Measurements from ENCODE around the gene PLXNA4.

Gene PLXNA4

GRCh38 chr7:132607656-132608055, 31.4 kb upstream of the PLXNA4 start:
- H3K36me3 ChIP-seq (ENCODE audit: insufficient read depth, low read length) = no peaks in the 10 kb centered on the region
- no peaks in the 10 kb centered on the region for H3K9me2 ChIP-seq (ENCODE audit: low read depth, low read length)
- no peak overlapping the region for H3K4me3 ChIP-seq (ENCODE audit: low read depth, low read length, poor library complexity, severe bottlenecking)
- no peak overlapping the region for H3K9ac ChIP-seq (ENCODE audit: low read length)
- no peaks in the 10 kb centered on the region for H3F3A ChIP-seq (ENCODE audit: insufficient read depth, low read length)
- H4K20me1 ChIP-seq (ENCODE audit: insufficient read depth, low read length) = no peaks in the 10 kb centered on the region
- H2AFZ ChIP-seq (ENCODE audit: low read length) = no peak overlapping the region
- H3K9me3 ChIP-seq (ENCODE audit: low read length) = no peaks in the 10 kb centered on the region
- no peaks in the 10 kb centered on the region for H3K4me1 ChIP-seq (ENCODE audit: insufficient read depth, low read length, severe bottlenecking)
- H3K4me2 ChIP-seq (ENCODE audit: low read length) = no peak overlapping the region
- no peaks in the 10 kb centered on the region for H3K79me2 ChIP-seq (ENCODE audit: insufficient read depth, low read length)
- H3K27ac ChIP-seq (ENCODE audit: low read depth, low read length, poor library complexity, severe bottlenecking) = no peak overlapping the region
- TF ChIP-seq EZH2 (IDR thresholded peaks at IDR 0.05; ENCODE audit: borderline replicate concordance, low read length) = no peak
- TF ChIP-seq, protein P1, sequence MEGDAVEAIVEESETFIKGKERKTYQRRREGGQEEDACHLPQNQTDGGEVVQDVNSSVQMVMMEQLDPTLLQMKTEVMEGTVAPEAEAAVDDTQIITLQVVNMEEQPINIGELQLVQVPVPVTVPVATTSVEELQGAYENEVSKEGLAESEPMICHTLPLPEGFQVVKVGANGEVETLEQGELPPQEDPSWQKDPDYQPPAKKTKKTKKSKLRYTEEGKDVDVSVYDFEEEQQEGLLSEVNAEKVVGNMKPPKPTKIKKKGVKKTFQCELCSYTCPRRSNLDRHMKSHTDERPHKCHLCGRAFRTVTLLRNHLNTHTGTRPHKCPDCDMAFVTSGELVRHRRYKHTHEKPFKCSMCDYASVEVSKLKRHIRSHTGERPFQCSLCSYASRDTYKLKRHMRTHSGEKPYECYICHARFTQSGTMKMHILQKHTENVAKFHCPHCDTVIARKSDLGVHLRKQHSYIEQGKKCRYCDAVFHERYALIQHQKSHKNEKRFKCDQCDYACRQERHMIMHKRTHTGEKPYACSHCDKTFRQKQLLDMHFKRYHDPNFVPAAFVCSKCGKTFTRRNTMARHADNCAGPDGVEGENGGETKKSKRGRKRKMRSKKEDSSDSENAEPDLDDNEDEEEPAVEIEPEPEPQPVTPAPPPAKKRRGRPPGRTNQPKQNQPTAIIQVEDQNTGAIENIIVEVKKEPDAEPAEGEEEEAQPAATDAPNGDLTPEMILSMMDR (IDR thresholded peaks at IDR 0.05; ENCODE audit: low read length) = no peak
- H3K27me3 ChIP-seq (ENCODE audit: insufficient read depth, low read length) = no peaks in the 10 kb centered on the region

GRCh38 chr7:132604121-132604520, 27.9 kb upstream of the PLXNA4 start:
- H4K20me1 ChIP-seq (ENCODE audit: insufficient read depth, low read length) = no peaks in the 10 kb centered on the region
- H3K27me3 ChIP-seq (ENCODE audit: insufficient read depth, low read length) = no peaks in the 10 kb centered on the region
- no peaks in the 10 kb centered on the region for H3K79me2 ChIP-seq (ENCODE audit: insufficient read depth, low read length)
- no peak overlapping the region for H2AFZ ChIP-seq (ENCODE audit: low read length)
- no peak overlapping the region for H3K27ac ChIP-seq (ENCODE audit: low read depth, low read length, poor library complexity, severe bottlenecking)
- H3F3A ChIP-seq (ENCODE audit: insufficient read depth, low read length) = no peaks in the 10 kb centered on the region
- H3K9me3 ChIP-seq (ENCODE audit: low read length) = no peaks in the 10 kb centered on the region
- TF ChIP-seq, protein P1 (IDR thresholded peaks at IDR 0.05; ENCODE audit: low read length) = no peak
- TF ChIP-seq EZH2 (IDR thresholded peaks at IDR 0.05; ENCODE audit: borderline replicate concordance, low read length) = no peak
- H3K4me2 ChIP-seq (ENCODE audit: low read length) = no peak overlapping the region
- no peaks in the 10 kb centered on the region for H3K9me2 ChIP-seq (ENCODE audit: low read depth, low read length)
- no peak overlapping the region for H3K4me3 ChIP-seq (ENCODE audit: low read depth, low read length, poor library complexity, severe bottlenecking)
- H3K4me1 ChIP-seq (ENCODE audit: insufficient read depth, low read length, severe bottlenecking) = no peaks in the 10 kb centered on the region
- no peak overlapping the region for H3K9ac ChIP-seq (ENCODE audit: low read length)
- H3K36me3 ChIP-seq (ENCODE audit: insufficient read depth, low read length) = no peaks in the 10 kb centered on the region

DNA sequence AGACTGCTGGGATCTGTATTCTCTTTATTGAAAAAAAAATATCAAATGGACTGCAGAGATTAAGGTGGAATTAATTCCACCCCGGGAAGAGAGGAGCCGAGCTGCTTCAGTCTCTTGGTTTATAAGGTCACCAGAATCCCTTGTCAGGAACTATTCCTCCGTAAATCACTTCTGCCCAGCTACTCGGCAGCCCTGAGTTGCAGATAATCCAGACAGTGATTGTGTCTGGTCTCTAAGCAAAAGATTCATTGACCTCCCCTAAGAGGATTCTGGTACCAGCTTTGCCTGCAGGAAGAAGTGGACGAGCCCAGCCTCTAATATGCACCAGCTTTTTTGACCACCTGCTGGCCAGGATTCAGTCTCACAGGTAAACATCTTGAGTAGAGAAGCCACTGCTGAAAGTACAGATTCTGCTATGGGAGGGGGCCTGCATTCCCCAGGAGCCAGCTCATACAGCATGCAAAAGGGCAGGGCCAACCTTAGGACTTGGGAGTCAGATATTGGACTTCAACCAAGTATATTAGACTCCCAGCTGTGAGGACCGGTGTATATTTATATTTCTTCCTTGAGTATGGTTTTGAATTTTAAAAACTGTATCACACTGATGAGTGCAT, 27.1 kb upstream of the PLXNA4 start:
- no peaks in the 10 kb centered on the region for H3K9me2 ChIP-seq (ENCODE audit: low read depth, low read length)
- no peak overlapping the region for H2AFZ ChIP-seq (ENCODE audit: low read length)
- H4K20me1 ChIP-seq (ENCODE audit: insufficient read depth, low read length) = no peaks in the 10 kb centered on the region
- no peak overlapping the region for H3K4me2 ChIP-seq (ENCODE audit: low read length)
- no peaks in the 10 kb centered on the region for H3K36me3 ChIP-seq (ENCODE audit: insufficient read depth, low read length)
- TF ChIP-seq, protein P1 (IDR thresholded peaks at IDR 0.05; ENCODE audit: low read length) = no peak
- TF ChIP-seq EZH2 (IDR thresholded peaks at IDR 0.05; ENCODE audit: borderline replicate concordance, low read length) = no peak
- no peaks in the 10 kb centered on the region for H3K79me2 ChIP-seq (ENCODE audit: insufficient read depth, low read length)
- H3F3A ChIP-seq (ENCODE audit: insufficient read depth, low read length) = no peaks in the 10 kb centered on the region
- H3K4me1 ChIP-seq (ENCODE audit: insufficient read depth, low read length, severe bottlenecking) = no peaks in the 10 kb centered on the region
- H3K27ac ChIP-seq (ENCODE audit: low read depth, low read length, poor library complexity, severe bottlenecking) = no peak overlapping the region
- no peaks in the 10 kb centered on the region for H3K9me3 ChIP-seq (ENCODE audit: low read length)
- no peaks in the 10 kb centered on the region for H3K27me3 ChIP-seq (ENCODE audit: insufficient read depth, low read length)
- H3K9ac ChIP-seq (ENCODE audit: low read length) = no peak overlapping the region
- H3K4me3 ChIP-seq (ENCODE audit: low read depth, low read length, poor library complexity, severe bottlenecking) = no peak overlapping the region
